OCI-LY1 (cell line): ENCODE measurements around the gene NKAIN2.

Source experiments
- CTCF ChIP-seq: fragments of 200-600 bp; sonication (generic), shearing (Covaris generic); IDR thresholded peaks from 2 replicates; pipeline ENCODE4 v1.5.1; 2017; ENCODE audit warnings: mild to moderate bottlenecking, antibody characterized with exemption, low read length, moderate library complexity, mixed read lengths
- EZH2 ChIP-seq: fragments of 200-600 bp; sonication (generic), shearing (Covaris generic); IDR thresholded peaks from 2 replicates; pipeline ENCODE4 v1.8.0; 2017; ENCODE audit warnings: borderline replicate concordance, mixed run types, mild to moderate bottlenecking, antibody characterized with exemption, low read length, moderate library complexity, mixed read lengths

GRCh38 chr6:124294574-124295200, 491.0 kb downstream of the NKAIN2 start:
- no peak for TF ChIP-seq CTCF
- no peak for TF ChIP-seq EZH2
